ENCODE data around the gene NSF. TPM values are rescaled to one million over a fixed set of nuclear protein-coding genes. Genes with fewer than 3 reads are reported as not detected.
"Not testable (repeated sequence)": the region's sequence is repeated elsewhere in the genome, so short reads cannot be mapped to it uniquely, and the experiment has no call there.

The NSF gene
- total and polyA plus RNA-seq, 2 donors (not counting 1 experiment from before 2014, with no cell fraction given), result 65.5 to 66.7 TPM

DNA sequence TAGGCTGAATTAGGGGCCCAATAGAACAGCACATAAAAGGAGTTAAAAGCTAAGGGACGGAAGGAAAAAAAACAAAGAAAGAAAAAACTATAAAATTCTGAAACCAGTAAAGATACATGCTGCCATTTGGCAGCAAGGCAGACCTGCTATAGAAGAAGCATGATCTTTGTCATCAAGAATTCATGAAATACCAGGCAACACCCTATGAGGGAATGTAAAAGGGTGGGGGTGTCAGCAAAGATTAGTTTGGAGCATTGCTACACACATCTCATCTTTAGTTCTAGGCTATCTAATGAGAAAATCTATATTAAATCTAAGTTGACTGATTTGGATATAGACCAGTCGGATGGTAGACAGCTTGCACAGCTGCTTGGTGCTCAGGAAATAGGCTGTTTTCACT, 73.1 kb downstream of the NSF start:
- H3K4me3 ChIP-seq (replicated peaks in 1 of 4; ENCODE audit: control extremely low read depth in 1 of 4, insufficient read depth in 1 of 4, low read depth in 3 of 4, low read length in 4 of 4); H3K9ac ChIP-seq (ENCODE audit: insufficient read depth, low read length); H3K27me3 ChIP-seq (ENCODE audit: control insufficient read depth, insufficient read depth, low read length); H3K4me1 ChIP-seq (ENCODE audit: control insufficient read depth, extremely low read depth, insufficient read depth, low read length); H3K27ac ChIP-seq (ENCODE audit: insufficient read depth, low read length); H2AFZ ChIP-seq (ENCODE audit: low read length); H4K20me1 ChIP-seq (ENCODE audit: control insufficient read depth, extremely low read depth, insufficient read depth, low read length); H3K36me3 ChIP-seq (ENCODE audit: control insufficient read depth, insufficient read depth, low read length); H3K9me3 ChIP-seq (ENCODE audit: control insufficient read depth, insufficient read depth, low read depth, low read length); H3K79me2 ChIP-seq (ENCODE audit: control insufficient read depth, insufficient read depth, low read length); H3K4me2 ChIP-seq (ENCODE audit: extremely low read depth, insufficient read depth, low read length); DNase-seq (ENCODE audit: low read depth in 2 of 2): not testable (repeated sequence)

DNA sequence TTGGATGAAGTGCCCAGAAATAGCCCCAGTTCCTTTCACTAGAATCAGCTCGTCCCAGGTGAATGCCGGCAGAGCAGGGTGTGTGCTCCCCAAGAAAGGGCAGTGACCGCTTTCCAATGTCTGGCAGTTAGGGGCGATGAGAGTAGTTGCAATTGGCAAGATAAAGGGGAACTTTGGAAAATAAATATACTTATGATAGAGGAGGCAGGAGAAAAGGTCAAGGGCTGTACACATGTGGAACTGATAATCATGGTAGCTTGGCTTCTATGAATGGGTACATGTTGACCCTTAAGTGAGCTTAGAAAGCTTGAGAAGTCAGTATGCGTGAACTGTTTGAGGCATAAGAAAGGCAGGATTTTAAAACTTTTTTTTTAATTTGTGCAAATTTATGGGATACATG, 75.5 kb downstream of the NSF start:
- H3K27me3 ChIP-seq (ENCODE audit: control insufficient read depth, insufficient read depth, low read length); H3K9me3 ChIP-seq (ENCODE audit: control insufficient read depth, insufficient read depth, low read depth, low read length); H3K36me3 ChIP-seq (ENCODE audit: control insufficient read depth, insufficient read depth, low read length); H3K79me2 ChIP-seq (ENCODE audit: control insufficient read depth, insufficient read depth, low read length); H3K4me1 ChIP-seq (ENCODE audit: control insufficient read depth, extremely low read depth, insufficient read depth, low read length); DNase-seq (ENCODE audit: low read depth in 2 of 2); H3K4me3 ChIP-seq (replicated peaks in 1 of 4; ENCODE audit: control extremely low read depth in 1 of 4, insufficient read depth in 1 of 4, low read depth in 3 of 4, low read length in 4 of 4); H2AFZ ChIP-seq (ENCODE audit: low read length); H3K27ac ChIP-seq (ENCODE audit: insufficient read depth, low read length); H4K20me1 ChIP-seq (ENCODE audit: control insufficient read depth, extremely low read depth, insufficient read depth, low read length); H3K9ac ChIP-seq (ENCODE audit: insufficient read depth, low read length); H3K4me2 ChIP-seq (ENCODE audit: extremely low read depth, insufficient read depth, low read length): not testable (repeated sequence)

DNA sequence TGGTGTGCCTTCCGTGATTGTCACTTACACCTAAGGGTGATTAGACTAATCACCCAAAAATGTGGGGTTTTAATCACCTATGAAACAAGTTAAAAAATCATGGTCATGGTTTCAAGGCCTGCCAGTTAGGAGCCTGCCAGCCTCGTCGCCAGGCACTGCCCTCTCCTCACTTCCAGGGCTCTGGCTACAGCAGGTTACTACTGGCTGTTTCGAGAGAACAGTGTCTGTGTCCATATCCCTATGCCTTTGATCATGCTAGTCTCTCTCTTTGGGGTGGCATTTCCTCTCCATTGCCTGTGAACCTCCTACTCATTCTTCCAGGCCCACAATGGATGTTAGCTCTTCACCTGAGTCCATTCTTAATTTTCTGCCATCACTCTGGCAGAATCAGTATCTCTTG, 80.3 kb downstream of the NSF start:
- H3K9me3 ChIP-seq (ENCODE audit: control insufficient read depth, insufficient read depth, low read depth, low read length); H3K27ac ChIP-seq (ENCODE audit: insufficient read depth, low read length); H4K20me1 ChIP-seq (ENCODE audit: control insufficient read depth, extremely low read depth, insufficient read depth, low read length); H3K79me2 ChIP-seq (ENCODE audit: control insufficient read depth, insufficient read depth, low read length); H3K9ac ChIP-seq (ENCODE audit: insufficient read depth, low read length); DNase-seq (ENCODE audit: low read depth in 2 of 2); H3K36me3 ChIP-seq (ENCODE audit: control insufficient read depth, insufficient read depth, low read length); H3K4me1 ChIP-seq (ENCODE audit: control insufficient read depth, extremely low read depth, insufficient read depth, low read length); H3K4me2 ChIP-seq (ENCODE audit: extremely low read depth, insufficient read depth, low read length); H2AFZ ChIP-seq (ENCODE audit: low read length); H3K4me3 ChIP-seq (replicated peaks in 1 of 4; ENCODE audit: control extremely low read depth in 1 of 4, insufficient read depth in 1 of 4, low read depth in 3 of 4, low read length in 4 of 4); H3K27me3 ChIP-seq (ENCODE audit: control insufficient read depth, insufficient read depth, low read length): not testable (repeated sequence)

DNA sequence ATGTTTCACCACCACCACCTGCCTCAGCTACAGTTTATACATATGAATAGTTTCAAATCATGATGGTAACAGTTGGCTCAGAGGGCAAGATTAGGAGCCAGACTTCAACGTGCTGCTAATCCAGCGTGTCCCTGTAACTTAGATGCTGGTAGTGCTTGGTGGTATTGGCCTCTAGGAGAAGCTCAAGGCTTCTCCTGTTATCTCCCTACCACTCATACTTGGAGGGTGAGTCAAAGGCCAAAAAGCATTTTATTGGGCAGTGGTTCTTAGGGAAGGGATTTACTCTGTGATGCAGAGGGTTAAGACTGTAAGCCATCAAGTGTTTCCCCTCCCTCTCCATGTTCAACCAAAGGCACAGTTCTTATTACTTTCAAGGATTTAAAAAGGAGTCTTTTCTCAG, 82.3 kb downstream of the NSF start:
- H3K9me3 ChIP-seq (ENCODE audit: control insufficient read depth, insufficient read depth, low read depth, low read length); H3K4me2 ChIP-seq (ENCODE audit: extremely low read depth, insufficient read depth, low read length); H4K20me1 ChIP-seq (ENCODE audit: control insufficient read depth, extremely low read depth, insufficient read depth, low read length); H3K4me1 ChIP-seq (ENCODE audit: control insufficient read depth, extremely low read depth, insufficient read depth, low read length); H3K9ac ChIP-seq (ENCODE audit: insufficient read depth, low read length); H3K27me3 ChIP-seq (ENCODE audit: control insufficient read depth, insufficient read depth, low read length); H3K79me2 ChIP-seq (ENCODE audit: control insufficient read depth, insufficient read depth, low read length); H2AFZ ChIP-seq (ENCODE audit: low read length); H3K27ac ChIP-seq (ENCODE audit: insufficient read depth, low read length); H3K4me3 ChIP-seq (replicated peaks in 1 of 4; ENCODE audit: control extremely low read depth in 1 of 4, insufficient read depth in 1 of 4, low read depth in 3 of 4, low read length in 4 of 4); H3K36me3 ChIP-seq (ENCODE audit: control insufficient read depth, insufficient read depth, low read length); DNase-seq (ENCODE audit: low read depth in 2 of 2): not testable (repeated sequence)

DNA sequence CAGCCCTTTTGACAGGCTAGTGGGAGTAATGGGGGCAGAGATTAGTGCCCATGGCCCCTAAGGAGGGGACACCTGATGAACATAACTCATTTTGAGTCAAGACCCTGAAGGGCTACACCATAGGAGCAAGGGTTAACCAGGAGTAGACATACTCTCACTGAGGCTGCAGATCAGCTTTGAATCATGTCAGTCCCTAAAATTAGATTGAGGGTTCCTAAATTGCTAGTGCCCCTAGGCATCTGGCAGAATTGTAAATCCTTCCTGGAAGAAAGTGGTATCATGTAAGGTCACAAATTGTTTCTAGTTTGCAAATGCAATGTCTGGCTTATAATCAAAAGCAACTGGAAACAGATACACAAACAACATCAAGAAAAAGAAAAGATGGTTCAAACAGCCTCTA, 87.3 kb downstream of the NSF start:
- H3K4me3 ChIP-seq (replicated peaks in 1 of 4; ENCODE audit: control extremely low read depth in 1 of 4, insufficient read depth in 1 of 4, low read depth in 3 of 4, low read length in 4 of 4); H3K4me1 ChIP-seq (ENCODE audit: control insufficient read depth, extremely low read depth, insufficient read depth, low read length); H3K27ac ChIP-seq (ENCODE audit: insufficient read depth, low read length); H3K4me2 ChIP-seq (ENCODE audit: extremely low read depth, insufficient read depth, low read length); H3K79me2 ChIP-seq (ENCODE audit: control insufficient read depth, insufficient read depth, low read length); H3K9ac ChIP-seq (ENCODE audit: insufficient read depth, low read length); H3K27me3 ChIP-seq (ENCODE audit: control insufficient read depth, insufficient read depth, low read length); H2AFZ ChIP-seq (ENCODE audit: low read length); DNase-seq (ENCODE audit: low read depth in 2 of 2); H4K20me1 ChIP-seq (ENCODE audit: control insufficient read depth, extremely low read depth, insufficient read depth, low read length); H3K36me3 ChIP-seq (ENCODE audit: control insufficient read depth, insufficient read depth, low read length); H3K9me3 ChIP-seq (ENCODE audit: control insufficient read depth, insufficient read depth, low read depth, low read length): not testable (repeated sequence)

DNA sequence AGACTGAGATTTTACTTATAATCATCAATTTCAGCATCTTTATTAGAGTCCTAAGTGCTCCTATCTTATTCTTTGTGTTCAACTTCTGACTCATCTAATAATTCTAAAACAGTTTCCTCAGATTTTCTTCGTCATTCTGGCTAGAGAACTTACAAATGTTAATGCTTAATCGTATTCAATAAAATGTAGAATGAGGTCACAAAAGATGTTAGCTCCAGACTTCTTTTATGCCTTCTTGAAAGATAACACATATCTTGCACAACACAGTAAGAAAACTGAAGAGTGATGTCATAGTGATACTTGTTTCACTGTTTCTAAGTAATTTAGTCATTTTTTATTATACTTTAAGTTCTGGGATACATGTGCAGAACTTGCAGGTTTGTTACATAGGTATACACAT, 93.2 kb downstream of the NSF start:
- DNase-seq (ENCODE audit: low read depth in 2 of 2); H3K4me2 ChIP-seq (ENCODE audit: extremely low read depth, insufficient read depth, low read length): not testable (repeated sequence)

DNA sequence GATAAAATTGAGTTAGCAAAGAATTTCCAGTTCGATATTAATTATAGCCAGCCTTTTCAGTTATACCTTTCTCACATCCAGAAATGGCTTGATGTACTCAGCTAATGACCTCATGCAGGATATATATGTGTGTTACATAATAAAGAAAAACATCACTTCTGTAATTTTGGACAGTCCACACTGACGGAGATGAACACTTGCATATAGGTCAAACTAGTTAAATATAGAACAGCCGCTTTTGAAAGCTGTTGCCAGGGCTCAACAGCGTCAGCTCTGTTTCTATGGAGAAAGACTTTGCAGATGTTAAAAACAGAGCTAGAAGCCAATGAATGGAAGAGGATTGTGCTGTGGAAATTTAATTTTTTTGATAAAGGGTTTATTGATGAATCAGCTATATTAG, 94.8 kb downstream of the NSF start:
- H3K27ac ChIP-seq (ENCODE audit: insufficient read depth, low read length); H3K9me3 ChIP-seq (ENCODE audit: control insufficient read depth, insufficient read depth, low read depth, low read length); H3K4me3 ChIP-seq (replicated peaks in 1 of 4; ENCODE audit: control extremely low read depth in 1 of 4, insufficient read depth in 1 of 4, low read depth in 3 of 4, low read length in 4 of 4); H3K27me3 ChIP-seq (ENCODE audit: control insufficient read depth, insufficient read depth, low read length); H4K20me1 ChIP-seq (ENCODE audit: control insufficient read depth, extremely low read depth, insufficient read depth, low read length); H3K36me3 ChIP-seq (ENCODE audit: control insufficient read depth, insufficient read depth, low read length); H3K79me2 ChIP-seq (ENCODE audit: control insufficient read depth, insufficient read depth, low read length); H3K4me1 ChIP-seq (ENCODE audit: control insufficient read depth, extremely low read depth, insufficient read depth, low read length); H3K4me2 ChIP-seq (ENCODE audit: extremely low read depth, insufficient read depth, low read length); H2AFZ ChIP-seq (ENCODE audit: low read length); H3K9ac ChIP-seq (ENCODE audit: insufficient read depth, low read length); DNase-seq (ENCODE audit: low read depth in 2 of 2): not testable (repeated sequence)

More for the DNA sequence above, 93.2 kb downstream of the NSF start:
- not testable (repeated sequence) for H3K9me3 ChIP-seq (ENCODE audit: control insufficient read depth, insufficient read depth, low read depth, low read length); H3K4me3 ChIP-seq (replicated peaks in 1 of 4; ENCODE audit: control extremely low read depth in 1 of 4, insufficient read depth in 1 of 4, low read depth in 3 of 4, low read length in 4 of 4); H3K27ac ChIP-seq (ENCODE audit: insufficient read depth, low read length); H3K4me1 ChIP-seq (ENCODE audit: control insufficient read depth, extremely low read depth, insufficient read depth, low read length); H2AFZ ChIP-seq (ENCODE audit: low read length); H4K20me1 ChIP-seq (ENCODE audit: control insufficient read depth, extremely low read depth, insufficient read depth, low read length); H3K9ac ChIP-seq (ENCODE audit: insufficient read depth, low read length); H3K27me3 ChIP-seq (ENCODE audit: control insufficient read depth, insufficient read depth, low read length); H3K36me3 ChIP-seq (ENCODE audit: control insufficient read depth, insufficient read depth, low read length); H3K79me2 ChIP-seq (ENCODE audit: control insufficient read depth, insufficient read depth, low read length)
